Liver (tissue), 3 donors: ENCODE results near the gene NRF1.

Source experiments
- JUND ChIP-seq, 2 donors: IDR thresholded peaks; 2 replicates each; pipeline ENCODE4 v1.6.1; 2016; ENCODE audit warnings: antibody characterized with exemption in 2 of 2
- YY1 ChIP-seq: IDR thresholded peaks from 2 replicates; pipeline ENCODE4 v1.6.1; 2016; ENCODE audit warnings: antibody characterized with exemption, mild to moderate bottlenecking
- TF ChIP-seq, protein P1 (sequence below): fragments of 150-350 bp; IDR thresholded peaks from 2 replicates; pipeline ENCODE4 v1.5.1; 2017; ENCODE audit warnings: improper control_type of control experiment, low read depth, low read length; ENCODE audit not compliant: missing input control
- donor health status: healthy.
- donor health status: healthy.

DNA sequence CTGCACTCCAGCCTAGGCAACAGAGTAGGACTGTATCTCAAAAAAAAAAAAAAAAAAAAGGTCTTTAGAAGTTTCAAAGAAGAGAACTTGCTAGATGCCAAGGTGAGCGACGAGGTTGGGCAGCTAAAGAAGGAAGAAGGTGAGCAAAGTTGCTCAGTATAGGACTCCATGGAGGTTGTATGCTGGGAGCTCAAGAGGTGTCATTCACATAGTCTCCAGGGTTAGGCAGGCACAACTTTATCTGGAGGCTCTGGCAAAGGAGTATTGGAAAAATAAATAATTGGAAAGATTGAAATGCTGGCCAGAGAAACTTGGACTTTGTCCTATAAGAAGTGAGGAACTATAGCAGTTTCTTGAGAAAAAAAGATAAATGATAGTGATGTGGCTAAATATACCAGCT lies 74.5 kb downstream of the NRF1 start:
- TF ChIP-seq, protein P1, sequence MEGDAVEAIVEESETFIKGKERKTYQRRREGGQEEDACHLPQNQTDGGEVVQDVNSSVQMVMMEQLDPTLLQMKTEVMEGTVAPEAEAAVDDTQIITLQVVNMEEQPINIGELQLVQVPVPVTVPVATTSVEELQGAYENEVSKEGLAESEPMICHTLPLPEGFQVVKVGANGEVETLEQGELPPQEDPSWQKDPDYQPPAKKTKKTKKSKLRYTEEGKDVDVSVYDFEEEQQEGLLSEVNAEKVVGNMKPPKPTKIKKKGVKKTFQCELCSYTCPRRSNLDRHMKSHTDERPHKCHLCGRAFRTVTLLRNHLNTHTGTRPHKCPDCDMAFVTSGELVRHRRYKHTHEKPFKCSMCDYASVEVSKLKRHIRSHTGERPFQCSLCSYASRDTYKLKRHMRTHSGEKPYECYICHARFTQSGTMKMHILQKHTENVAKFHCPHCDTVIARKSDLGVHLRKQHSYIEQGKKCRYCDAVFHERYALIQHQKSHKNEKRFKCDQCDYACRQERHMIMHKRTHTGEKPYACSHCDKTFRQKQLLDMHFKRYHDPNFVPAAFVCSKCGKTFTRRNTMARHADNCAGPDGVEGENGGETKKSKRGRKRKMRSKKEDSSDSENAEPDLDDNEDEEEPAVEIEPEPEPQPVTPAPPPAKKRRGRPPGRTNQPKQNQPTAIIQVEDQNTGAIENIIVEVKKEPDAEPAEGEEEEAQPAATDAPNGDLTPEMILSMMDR, result no peak
- no peak for TF ChIP-seq YY1
- TF ChIP-seq JUND (IDR thresholded peaks at IDR 0.05), result no peak
